ENCODE data around the gene SGIP1.

The SGIP1 gene

GRCh38 chr1:66618390-66618789 is 84.4 kb downstream of the SGIP1 start:
- no peak overlapping the region for H3K27ac ChIP-seq
- TF ChIP-seq ZFX (IDR thresholded peaks at IDR 0.05; ENCODE audit: borderline replicate concordance) (no peak), CTCF (IDR thresholded peaks at IDR 0.05) (no peak)

- H3K27ac ChIP-seq = no peak overlapping the region
- TF ChIP-seq ZFX (IDR thresholded peaks at IDR 0.05; ENCODE audit: borderline replicate concordance) = no peak
- TF ChIP-seq CTCF (IDR thresholded peaks at IDR 0.05) = no peak
Observed at GRCh38 chr1:66623812-66624211, 89.9 kb downstream of the SGIP1 start.

- TF ChIP-seq CTCF (IDR thresholded peaks at IDR 0.05) = no peak
- TF ChIP-seq ZFX (IDR thresholded peaks at IDR 0.05; ENCODE audit: borderline replicate concordance) = no peak
- no peak overlapping the region for H3K27ac ChIP-seq
Observed at GRCh38 chr1:66624412-66625060, 90.6 kb downstream of the SGIP1 start.

GRCh38 chr1:66626261-66626660 is 92.3 kb downstream of the SGIP1 start:
- no peak overlapping the region for H3K27ac ChIP-seq

GRCh38 chr1:66628926-66629325 is 95.0 kb downstream of the SGIP1 start:
- H3K27ac ChIP-seq = no peak overlapping the region
- no peak for TF ChIP-seq ZFX (IDR thresholded peaks at IDR 0.05; ENCODE audit: borderline replicate concordance)
- no peak for TF ChIP-seq CTCF (IDR thresholded peaks at IDR 0.05)

More at GRCh38 chr1:66626261-66626660, 92.3 kb downstream of the SGIP1 start:
- TF ChIP-seq CTCF (IDR thresholded peaks at IDR 0.05) = no peak

GRCh38 chr1:66633159-66633558 is 99.2 kb downstream of the SGIP1 start:
- TF ChIP-seq CTCF (IDR thresholded peaks at IDR 0.05) (no peak), ZFX (IDR thresholded peaks at IDR 0.05; ENCODE audit: borderline replicate concordance) (no peak)
- no peak overlapping the region for H3K27ac ChIP-seq

- TF ChIP-seq CTCF (IDR thresholded peaks at IDR 0.05) (no peak), ZFX (IDR thresholded peaks at IDR 0.05; ENCODE audit: borderline replicate concordance) (no peak)
- no peak overlapping the region for H3K27ac ChIP-seq
Observed at GRCh38 chr1:66637146-66637545, 103.2 kb downstream of the SGIP1 start.

Data from 22Rv1 (cell line).